GM20000 (cell line): ENCODE measurements around the gene METAP1D.

Source experiments
- DNase-seq: peaks from one replicate; pipeline ENCODE4 v3.0.0; 2012; ENCODE audit warnings: low spot score
- CTCF ChIP-seq: IDR thresholded peaks from 2 replicates; pipeline ENCODE4 v1.5.1; 2012; ENCODE audit warnings: mild to moderate bottlenecking, control low read depth; ENCODE audit errors: extremely low read depth, missing control alignments

Gene METAP1D

GRCh38 chr2:172098650-172099471 lies 99.1 kb downstream of the METAP1D start:
- DNase-seq = peak; percentile 78
- TF ChIP-seq CTCF = no peak

- DNase-seq = no peak
- no peak for TF ChIP-seq CTCF
Observed at GRCh38 chr2:172099472-172100079, 99.8 kb downstream of the METAP1D start.

DNA sequence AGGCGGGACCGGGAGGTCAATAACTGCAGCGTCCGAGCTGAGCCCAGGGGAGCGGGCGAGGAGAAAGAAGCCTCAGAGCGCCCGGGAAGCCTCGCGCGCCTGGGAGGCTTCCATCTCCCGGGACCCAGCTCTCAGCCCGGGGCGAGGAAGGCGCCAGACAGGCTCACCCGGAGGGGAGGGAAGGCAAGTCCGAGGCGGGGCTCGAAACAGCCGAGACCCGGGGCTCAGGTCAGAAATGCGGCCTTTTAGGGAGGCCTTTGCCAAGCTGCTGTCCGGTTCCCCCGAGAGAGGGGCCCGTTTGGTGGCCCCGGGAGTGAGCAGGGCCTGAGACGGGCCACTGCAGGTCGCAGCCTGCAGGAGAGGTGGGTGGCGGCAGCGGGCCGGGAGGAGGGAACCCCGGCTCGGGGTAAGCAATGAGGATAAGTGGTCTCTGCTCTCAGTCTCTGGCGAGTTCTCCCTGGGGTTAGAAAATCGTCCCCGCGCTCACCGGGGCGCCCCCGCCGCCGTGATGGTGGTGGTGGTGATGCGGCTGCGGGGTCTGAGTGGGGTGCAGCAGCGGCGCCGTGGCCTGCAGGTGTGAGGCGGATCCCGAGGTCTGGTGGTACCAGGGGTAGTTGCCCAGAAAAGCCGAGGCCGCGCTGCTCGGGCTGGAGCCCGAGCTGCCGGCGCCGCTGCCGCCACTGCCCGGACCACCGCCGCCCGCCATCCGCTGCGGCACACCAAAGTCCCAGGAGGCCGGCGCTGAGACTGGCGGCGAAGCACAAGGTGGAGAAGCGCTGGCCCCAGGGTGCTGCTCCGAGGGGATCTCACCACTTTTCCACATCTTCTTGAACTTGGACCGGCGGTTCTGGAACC lies 100.6 kb downstream of the METAP1D start:
- peak; percentile 45 for DNase-seq
- TF ChIP-seq CTCF = no peak

DNA sequence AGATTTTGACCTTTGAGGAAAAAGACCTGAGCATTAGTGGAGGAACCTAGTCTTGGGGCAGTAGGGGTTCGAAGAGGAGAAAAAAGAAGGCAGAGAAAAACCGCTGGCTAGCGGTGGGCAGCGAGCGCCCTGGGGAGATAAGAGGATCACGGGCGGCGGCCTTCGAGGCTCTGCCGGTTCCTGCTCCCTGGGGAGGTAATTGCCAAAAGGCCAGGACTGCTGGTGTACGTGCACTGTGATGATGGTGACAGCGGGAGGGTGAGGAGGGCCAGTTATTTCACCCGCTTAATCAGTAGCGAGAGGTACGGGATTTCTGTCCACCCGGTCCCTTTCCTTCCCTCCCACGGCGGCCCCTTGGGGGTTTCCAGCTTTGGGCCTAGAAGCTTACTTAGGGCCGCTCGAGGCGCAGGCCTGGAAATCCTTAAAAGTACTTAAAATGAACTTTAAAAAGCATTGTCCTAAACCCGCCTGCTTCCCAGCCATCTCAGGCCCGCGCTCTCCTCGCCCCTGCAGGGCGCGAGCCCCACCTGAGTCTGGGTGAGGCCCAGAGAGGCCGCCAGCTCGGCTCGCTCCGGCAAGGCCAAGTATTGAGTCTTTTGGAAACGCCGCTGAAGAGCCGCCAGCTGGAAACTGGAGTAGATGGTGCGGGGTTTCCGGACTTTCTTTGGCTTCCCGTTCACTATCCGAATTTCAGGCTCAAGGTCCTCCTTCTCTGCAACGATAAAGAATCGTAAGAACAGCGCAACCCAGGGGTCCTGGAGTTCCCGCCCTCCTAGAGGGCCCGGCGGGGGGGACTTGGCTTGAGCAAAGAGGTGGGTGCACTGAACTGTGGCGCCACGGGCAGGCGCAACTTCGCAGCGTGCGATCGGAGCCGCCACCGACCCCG lies 101.4 kb downstream of the METAP1D start:
- peak; percentile 33 for DNase-seq
- TF ChIP-seq CTCF = no peak

GRCh38 chr2:172101821-172102390 lies 102.2 kb downstream of the METAP1D start:
- DNase-seq = peak; percentile 38
- TF ChIP-seq CTCF = no peak

DNA sequence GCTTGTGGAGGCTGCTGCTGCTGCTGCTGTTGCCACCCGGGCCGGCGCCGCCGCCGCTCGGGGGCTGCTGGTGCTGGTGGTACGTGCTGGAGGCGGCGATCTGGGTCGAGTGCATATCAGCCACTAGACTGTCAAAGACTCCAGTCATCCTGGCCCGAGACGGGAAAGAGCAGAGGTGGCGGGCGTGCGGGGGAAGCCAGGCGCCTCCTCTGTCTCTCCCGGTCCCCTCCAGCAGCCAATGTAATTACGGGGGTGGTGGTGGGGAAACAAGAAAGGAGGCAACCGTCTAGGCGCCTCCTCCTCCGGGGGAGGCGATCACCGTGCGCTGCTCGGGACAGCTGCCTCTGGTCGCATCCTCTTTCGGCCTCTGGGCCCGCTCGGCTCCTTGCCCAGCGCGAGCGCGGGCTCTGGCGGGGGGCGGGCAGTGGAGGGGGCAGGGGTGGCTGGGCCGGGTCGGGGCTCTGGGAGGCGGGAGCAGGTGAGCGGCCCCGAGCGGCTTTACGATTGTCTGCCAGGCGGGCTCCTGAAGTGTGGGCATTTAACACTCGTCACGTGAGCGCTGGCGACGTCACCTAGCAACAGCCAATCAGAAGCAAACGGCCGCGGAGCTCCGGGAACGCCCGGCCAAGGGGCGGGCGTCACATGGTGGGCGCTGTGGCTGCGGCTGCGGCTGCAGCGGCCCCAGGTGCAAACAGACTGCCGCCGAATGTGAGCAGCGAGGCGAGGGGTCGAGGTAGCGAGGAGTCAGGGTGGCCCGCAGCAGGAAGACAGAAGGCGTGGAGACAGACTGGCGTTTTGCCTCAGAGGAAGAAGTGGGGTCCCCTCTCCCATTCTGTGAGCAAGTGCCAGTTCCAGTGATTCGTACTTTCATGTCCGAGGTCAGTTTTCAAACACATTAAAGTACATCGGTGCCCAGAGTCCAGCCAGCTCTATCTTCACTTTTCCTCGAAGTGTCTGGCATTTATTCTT lies 102.9 kb downstream of the METAP1D start, which contains the start of gene DLX2:
DLX2 (minus strand) TSS at position 510 of the 969 bp plus-strand sequence; CDS start at position 148, 362 bp downstream.
- no peak for TF ChIP-seq CTCF
- peak; percentile 90 for DNase-seq
